ENCODE data around the gene PDCD7.
"Not testable (repeated sequence)": the region's sequence is repeated elsewhere in the genome, so short reads cannot be mapped to it uniquely, and the experiment has no call there.

PDCD7 gene

GRCh38 chr15:65147902-65148301, 14.3 kb upstream of the PDCD7 start:
- H3K18ac ChIP-seq (ENCODE audit: low read depth in 1 of 2, low read length in 2 of 2), result no peak overlapping the region
- WGBS, result 100% methylated on average over 2 of the region's 3 CpGs
- H2AFZ ChIP-seq (ENCODE audit: low read depth, low read length), result no peak overlapping the region
- no peak overlapping the region for H3K14ac ChIP-seq (ENCODE audit: low read length in 2 of 2)
- H3K79me1 ChIP-seq (replicated peaks; ENCODE audit: low read length, poor library complexity, severe bottlenecking), result no peaks in the 10 kb centered on the region
- no peak overlapping the region for H2BK15ac ChIP-seq (ENCODE audit: low read depth, poor library complexity, severe bottlenecking)
- no peak overlapping the region for H3K4ac ChIP-seq (ENCODE audit: low read depth in 1 of 2, low read length in 2 of 2)
- H3K23ac ChIP-seq (ENCODE audit: low read length in 2 of 2), result no peak overlapping the region
- no peak overlapping the region for H2BK5ac ChIP-seq (ENCODE audit: low read depth, low read length, poor library complexity, severe bottlenecking)
- no peaks in the 10 kb centered on the region for H3K27me3 ChIP-seq (ENCODE audit: control insufficient read depth in 1 of 2, insufficient read depth in 1 of 2, low read length in 2 of 2)
- no peak overlapping the region for H4K91ac ChIP-seq (ENCODE audit: low read length)
- H2BK12ac ChIP-seq (ENCODE audit: low read length in 2 of 2), result no peak overlapping the region
- no peak overlapping the region for H3K9ac ChIP-seq (ENCODE audit: low read length)
- H3K4me3 ChIP-seq (ENCODE audit: insufficient read depth in 1 of 2, low read depth in 1 of 2, low read length in 2 of 2), result no peak overlapping the region
- no peak overlapping the region for H2BK120ac ChIP-seq (ENCODE audit: low read depth, low read length)
- H2AK5ac ChIP-seq (ENCODE audit: low read length, severe bottlenecking), result no peak overlapping the region
- H3K36me3 ChIP-seq (ENCODE audit: control insufficient read depth in 1 of 2, insufficient read depth in 2 of 2, low read depth in 1 of 2, low read length in 2 of 2), result peaks cover 15 to 63% of the 10 kb centered on the region in 2 experiments
- no peak overlapping the region for H3K27ac ChIP-seq (ENCODE audit: low read length, poor library complexity, severe bottlenecking)
- H3K4me2 ChIP-seq (ENCODE audit: low read length, poor library complexity, severe bottlenecking), result no peak overlapping the region
- no peaks in the 10 kb centered on the region for H3K9me3 ChIP-seq (ENCODE audit: control insufficient read depth, low read length)
- DNase-seq, result no peak
- H4K8ac ChIP-seq (ENCODE audit: low read length), result no peak overlapping the region
- H3K4me1 ChIP-seq (ENCODE audit: control insufficient read depth, insufficient read depth, low read depth, low read length), result no peaks in the 10 kb centered on the region

DNA sequence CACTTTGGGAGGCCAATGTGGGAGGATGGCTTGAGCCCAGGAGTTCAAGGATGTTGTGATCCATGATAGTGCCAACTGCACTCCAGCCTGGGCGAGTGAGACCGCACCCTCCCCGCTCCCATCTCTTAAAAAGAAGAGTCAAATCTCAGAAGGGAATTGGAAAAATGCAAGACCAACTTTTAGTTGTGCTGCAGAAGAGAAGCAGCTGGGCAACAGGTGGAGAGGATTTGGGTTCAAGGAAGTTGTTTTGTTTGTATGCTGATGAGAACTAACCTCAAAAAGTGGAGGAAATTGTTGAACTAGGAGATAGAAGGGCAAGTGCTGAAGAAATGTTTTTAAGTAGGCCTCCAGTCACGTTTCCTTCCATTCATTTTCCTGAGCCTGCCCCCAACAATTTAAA, 12.8 kb upstream of the PDCD7 start:
- Histone ChIP-seq H3K14ac (ENCODE audit: low read length in 2 of 2) (no peak overlapping the region), H3K9me3 (ENCODE audit: control insufficient read depth, low read length) (no peaks in the 10 kb centered on the region), H3K36me3 (ENCODE audit: control insufficient read depth in 1 of 2, insufficient read depth in 2 of 2, low read depth in 1 of 2, low read length in 2 of 2) (peaks cover 15 to 50% of the 10 kb centered on the region in 2 experiments), H3K4me1 (ENCODE audit: control insufficient read depth, insufficient read depth, low read depth, low read length) (no peaks in the 10 kb centered on the region), H3K9ac (ENCODE audit: low read length) (no peak overlapping the region), H2BK12ac (ENCODE audit: low read length in 2 of 2) (no peak overlapping the region), H3K79me1 (replicated peaks; ENCODE audit: low read length, poor library complexity, severe bottlenecking) (no peaks in the 10 kb centered on the region), H2BK15ac (ENCODE audit: low read depth, poor library complexity, severe bottlenecking) (no peak overlapping the region), H3K23ac (ENCODE audit: low read length in 2 of 2) (no peak overlapping the region), H4K8ac (ENCODE audit: low read length) (no peak overlapping the region), H3K4me3 (ENCODE audit: insufficient read depth in 1 of 2, low read depth in 1 of 2, low read length in 2 of 2) (no peak overlapping the region), H3K4ac (ENCODE audit: low read depth in 1 of 2, low read length in 2 of 2) (no peak overlapping the region), H3K18ac (ENCODE audit: low read depth in 1 of 2, low read length in 2 of 2) (no peak overlapping the region), H2BK120ac (ENCODE audit: low read depth, low read length) (no peak overlapping the region), H3K4me2 (ENCODE audit: low read length, poor library complexity, severe bottlenecking) (no peak overlapping the region), H4K91ac (ENCODE audit: low read length) (no peak overlapping the region), H3K27ac (ENCODE audit: low read length, poor library complexity, severe bottlenecking) (no peak overlapping the region), H2AK5ac (ENCODE audit: low read length, severe bottlenecking) (no peak overlapping the region), H2AFZ (ENCODE audit: low read depth, low read length) (no peak overlapping the region), H2BK5ac (ENCODE audit: low read depth, low read length, poor library complexity, severe bottlenecking) (no peak overlapping the region), H3K27me3 (ENCODE audit: control insufficient read depth in 1 of 2, insufficient read depth in 1 of 2, low read length in 2 of 2) (no peaks in the 10 kb centered on the region)
- DNase-seq, result no peak
- WGBS, result 97% methylated on average over 4 of the region's 4 CpGs

GRCh38 chr15:65138631-65139030, 5.0 kb upstream of the PDCD7 start:
- H3K4ac ChIP-seq (ENCODE audit: low read depth in 1 of 2, low read length in 2 of 2); H2BK120ac ChIP-seq (ENCODE audit: low read depth, low read length); H3K36me3 ChIP-seq (ENCODE audit: control insufficient read depth in 1 of 2, insufficient read depth in 2 of 2, low read depth in 1 of 2, low read length in 2 of 2); H2BK15ac ChIP-seq (ENCODE audit: low read depth, poor library complexity, severe bottlenecking); H3K27me3 ChIP-seq (ENCODE audit: control insufficient read depth in 1 of 2, insufficient read depth in 1 of 2, low read length in 2 of 2); H2AK5ac ChIP-seq (ENCODE audit: low read length, severe bottlenecking); H3K9ac ChIP-seq (ENCODE audit: low read length); H3K14ac ChIP-seq (ENCODE audit: low read length in 2 of 2); H2BK12ac ChIP-seq (ENCODE audit: low read length in 2 of 2); H3K4me2 ChIP-seq (ENCODE audit: low read length, poor library complexity, severe bottlenecking); H3K27ac ChIP-seq (ENCODE audit: low read length, poor library complexity, severe bottlenecking); H3K23ac ChIP-seq (ENCODE audit: low read length in 2 of 2); H3K18ac ChIP-seq (ENCODE audit: low read depth in 1 of 2, low read length in 2 of 2); DNase-seq; H4K8ac ChIP-seq (ENCODE audit: low read length); H2BK5ac ChIP-seq (ENCODE audit: low read depth, low read length, poor library complexity, severe bottlenecking); H3K9me3 ChIP-seq (ENCODE audit: control insufficient read depth, low read length); H2AFZ ChIP-seq (ENCODE audit: low read depth, low read length); H3K4me3 ChIP-seq (ENCODE audit: insufficient read depth in 1 of 2, low read depth in 1 of 2, low read length in 2 of 2); H3K79me1 ChIP-seq (replicated peaks; ENCODE audit: low read length, poor library complexity, severe bottlenecking); H3K4me1 ChIP-seq (ENCODE audit: control insufficient read depth, insufficient read depth, low read depth, low read length); H4K91ac ChIP-seq (ENCODE audit: low read length): not testable (repeated sequence)
- 94% methylated on average over 6 of the region's 6 CpGs for WGBS

DNA sequence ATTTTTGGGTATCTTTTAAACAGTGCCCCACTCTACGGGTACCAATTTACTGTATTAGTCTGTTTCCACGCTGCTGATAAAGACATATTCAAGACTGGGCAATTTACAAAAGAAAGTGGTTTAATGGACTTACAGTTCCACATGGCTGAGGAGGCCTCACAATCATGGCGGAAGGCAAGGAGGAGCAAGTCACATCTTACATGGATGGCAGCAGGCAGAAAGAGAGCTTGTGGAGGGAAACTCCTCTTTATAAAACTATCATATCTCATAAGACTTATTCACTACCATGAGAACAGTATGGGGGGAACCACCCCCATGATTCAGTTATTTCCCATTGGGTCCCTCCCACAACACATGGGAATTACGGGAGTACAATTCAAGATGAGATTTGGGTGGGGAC, 4.3 kb upstream of the PDCD7 start:
- H3K36me3 ChIP-seq (ENCODE audit: control insufficient read depth in 1 of 2, insufficient read depth in 2 of 2, low read depth in 1 of 2, low read length in 2 of 2); H2BK120ac ChIP-seq (ENCODE audit: low read depth, low read length); H3K23ac ChIP-seq (ENCODE audit: low read length in 2 of 2); H3K9me3 ChIP-seq (ENCODE audit: control insufficient read depth, low read length); H2AK5ac ChIP-seq (ENCODE audit: low read length, severe bottlenecking); H4K8ac ChIP-seq (ENCODE audit: low read length); H3K14ac ChIP-seq (ENCODE audit: low read length in 2 of 2); H3K4ac ChIP-seq (ENCODE audit: low read depth in 1 of 2, low read length in 2 of 2); H4K91ac ChIP-seq (ENCODE audit: low read length); H3K9ac ChIP-seq (ENCODE audit: low read length); H2BK15ac ChIP-seq (ENCODE audit: low read depth, poor library complexity, severe bottlenecking); H3K79me1 ChIP-seq (replicated peaks; ENCODE audit: low read length, poor library complexity, severe bottlenecking); DNase-seq; H2AFZ ChIP-seq (ENCODE audit: low read depth, low read length); H2BK5ac ChIP-seq (ENCODE audit: low read depth, low read length, poor library complexity, severe bottlenecking); H2BK12ac ChIP-seq (ENCODE audit: low read length in 2 of 2); H3K4me3 ChIP-seq (ENCODE audit: insufficient read depth in 1 of 2, low read depth in 1 of 2, low read length in 2 of 2); H3K4me1 ChIP-seq (ENCODE audit: control insufficient read depth, insufficient read depth, low read depth, low read length); H3K18ac ChIP-seq (ENCODE audit: low read depth in 1 of 2, low read length in 2 of 2); H3K27me3 ChIP-seq (ENCODE audit: control insufficient read depth in 1 of 2, insufficient read depth in 1 of 2, low read length in 2 of 2); H3K27ac ChIP-seq (ENCODE audit: low read length, poor library complexity, severe bottlenecking); H3K4me2 ChIP-seq (ENCODE audit: low read length, poor library complexity, severe bottlenecking): not testable (repeated sequence)
- 98% methylated on average over 4 of the region's 4 CpGs for whole genome bisulfite sequencing
